ENCODE results near the gene MSANTD1. TPM values are rescaled to one million over a fixed set of nuclear protein-coding genes. Genes with fewer than 3 reads are reported as not detected.

MSANTD1 gene
- total RNA-seq, 1 experiment from 2014 or later = 0.24 TPM

Other genes with a start within 250 kb of the MSANTD1 start
- not detected in 2 replicates for gene HTT-AS, start 174.6 kb upstream of the MSANTD1 start, total RNA-seq (2014; rRNA removed; shearing (Covaris generic))
- gene HTT, start 174.5 kb upstream of the MSANTD1 start, total RNA-seq (2014; rRNA removed; shearing (Covaris generic)) = 24.4 and 31.5 TPM in 2 replicates
- 18.7 and 19.7 TPM in 2 replicates for gene RGS12, start 43.9 kb downstream of the MSANTD1 start, total RNA-seq (2014; rRNA removed; shearing (Covaris generic))
- 0.03 and 1.1 TPM in 2 replicates for gene HGFAC, start 192.8 kb downstream of the MSANTD1 start, total RNA-seq (2014; rRNA removed; shearing (Covaris generic))
- 0.22 and 0.73 TPM in 2 replicates for gene DOK7, start 214.1 kb downstream of the MSANTD1 start, total RNA-seq (2014; rRNA removed; shearing (Covaris generic))